GM19372 (cell line): ENCODE data around the gene MPC2.
"Not testable (repeated sequence)": the region's sequence is repeated elsewhere in the genome, so short reads cannot be mapped to it uniquely, and the experiment has no call there.

Experiments
- ATAC-seq: cut with Tn5 transposase; IDR thresholded peaks from one replicate; pipeline ENCODE4 v1.9.1; 2021; ENCODE audit warnings: mild to moderate bottlenecking, low read depth, moderate library complexity; ENCODE audit not compliant: unreplicated experiment

MPC2 gene

GRCh38 chr1:167935216-167936067, 1.4 kb downstream of the MPC2 start:
- peak; percentile 6 for ATAC-seq

GRCh38 chr1:167934426-167935215, 2.3 kb downstream of the MPC2 start:
- no peak for ATAC-seq

- no peak for ATAC-seq
These were observed 3.1 kb downstream of the MPC2 start for GRCh38 chr1:167933788-167934187.

- ATAC-seq: no peak
These were observed 7.1 kb downstream of the MPC2 start for GRCh38 chr1:167929725-167930124.

- ATAC-seq: not testable (repeated sequence)
These were observed 8.0 kb downstream of the MPC2 start for GRCh38 chr1:167928919-167929318.

- no peak for ATAC-seq
These were observed 8.4 kb downstream of the MPC2 start for GRCh38 chr1:167928457-167928852.

GRCh38 chr1:167927046-167927754, 9.7 kb downstream of the MPC2 start:
- no peak for ATAC-seq

- ATAC-seq: no peak
These were observed 10.3 kb downstream of the MPC2 start for GRCh38 chr1:167926486-167926997.

GRCh38 chr1:167924543-167925231, 12.2 kb downstream of the MPC2 start:
- no peak for ATAC-seq

- ATAC-seq: no peak
These were observed 12.8 kb downstream of the MPC2 start for GRCh38 chr1:167924102-167924501.

- no peak for ATAC-seq
These were observed 13.4 kb downstream of the MPC2 start for GRCh38 chr1:167923324-167924056.

GRCh38 chr1:167922611-167923074, 14.2 kb downstream of the MPC2 start:
- ATAC-seq: no peak

- ATAC-seq: no peak
These were observed 14.8 kb downstream of the MPC2 start for GRCh38 chr1:167922023-167922422.

GRCh38 chr1:167916766-167917511, 19.9 kb downstream of the MPC2 start:
- ATAC-seq: no peak

GRCh38 chr1:167915569-167915968, 21.3 kb downstream of the MPC2 start:
- ATAC-seq: no peak

GRCh38 chr1:167913895-167914496, 22.9 kb downstream of the MPC2 start, which contains the start of gene ADCY10:
Gene ADCY10 (minus strand): TSS chr1:167914134. CDS start chr1:167905140, 8,994 bp downstream.
- no peak for ATAC-seq

- no peak for ATAC-seq
These were observed 24.6 kb downstream of the MPC2 start for GRCh38 chr1:167912294-167912693.

GRCh38 chr1:167911413-167911812, 25.5 kb downstream of the MPC2 start:
- ATAC-seq: no peak
